ENCODE measurements around the gene AGBL5.
"Not testable (repeated sequence)": the region's sequence is repeated elsewhere in the genome, so short reads cannot be mapped to it uniquely, and the experiment has no call there.

AGBL5 gene

GRCh38 chr2:27100036-27100435 is 48.6 kb downstream of the AGBL5 start:
- TF ChIP-seq CTCF (IDR thresholded peaks at IDR 0.05) (no peak), ZFX (IDR thresholded peaks at IDR 0.05; ENCODE audit: borderline replicate concordance) (no peak)
- H3K27ac ChIP-seq: no peak overlapping the region

- TF ChIP-seq CTCF (IDR thresholded peaks at IDR 0.05) (no peak), ZFX (IDR thresholded peaks at IDR 0.05; ENCODE audit: borderline replicate concordance) (no peak)
- H3K27ac ChIP-seq: no peak overlapping the region
Measured at GRCh38 chr2:27102329-27102728, 50.9 kb downstream of the AGBL5 start.

GRCh38 chr2:27105981-27106380 is 54.5 kb downstream of the AGBL5 start:
- H3K27ac ChIP-seq: no peak overlapping the region
- TF ChIP-seq ZFX (IDR thresholded peaks at IDR 0.05; ENCODE audit: borderline replicate concordance): no peak
- TF ChIP-seq CTCF (IDR thresholded peaks at IDR 0.05): no peak

- no peak for TF ChIP-seq CTCF (IDR thresholded peaks at IDR 0.05)
- no peak for TF ChIP-seq ZFX (IDR thresholded peaks at IDR 0.05; ENCODE audit: borderline replicate concordance)
- H3K27ac ChIP-seq: no peak overlapping the region
Measured at GRCh38 chr2:27108221-27108620, 56.8 kb downstream of the AGBL5 start.

GRCh38 chr2:27109083-27109482 is 57.6 kb downstream of the AGBL5 start:
- H3K27ac ChIP-seq: no peak overlapping the region

GRCh38 chr2:27110603-27111352 is 59.3 kb downstream of the AGBL5 start:
- not testable (repeated sequence) for H3K27ac ChIP-seq

More at GRCh38 chr2:27109083-27109482, 57.6 kb downstream of the AGBL5 start:
- no peak for TF ChIP-seq CTCF (IDR thresholded peaks at IDR 0.05)
- TF ChIP-seq ZFX (IDR thresholded peaks at IDR 0.05; ENCODE audit: borderline replicate concordance): no peak

- not testable (repeated sequence) for H3K27ac ChIP-seq
Measured at GRCh38 chr2:27111392-27112078, 60.1 kb downstream of the AGBL5 start.

- TF ChIP-seq CTCF (IDR thresholded peaks at IDR 0.05) (no peak), ZFX (IDR thresholded peaks at IDR 0.05; ENCODE audit: borderline replicate concordance) (no peak)
- no peak overlapping the region for H3K27ac ChIP-seq
Measured at GRCh38 chr2:27115519-27115918, 64.1 kb downstream of the AGBL5 start.

Data from 22Rv1 (cell line).